ENCODE measurements around the gene FOXN3. TPM values are rescaled to one million over a fixed set of nuclear protein-coding genes. Genes with fewer than 3 reads are reported as not detected.

FOXN3 gene
- total RNA-seq, 1 donor from 2014 or later: 106 TPM

GRCh38 chr14:89241934-89242651, 174.9 kb downstream of the FOXN3 start:
- H3K9me3 Mint-ChIP-seq: no peaks in the 10 kb centered on the region
- peak overlapping the region; percentile 3 for H3K27ac Mint-ChIP-seq
- ATAC-seq (ENCODE audit: low read depth): no peak
- peak overlapping the region; percentile 4 for H3K4me3 Mint-ChIP-seq
- no peak for DNase-seq
- ChIA-PET POLR2A (interaction anchor here (1.1 to 1.8 kb wide), 2 partner anchors 60 to 62 kb away, joined by 3 to 4 read pairs; no protein-coding TSS in a partner anchor), CTCF (interaction anchor here (0.6 to 1.9 kb wide), 7 partner anchors 11 to 524 kb away, joined by 3 to 10 read pairs (median 5); no protein-coding TSS in a partner anchor)
- H3K36me3 Mint-ChIP-seq (ENCODE audit: low read depth): peaks cover 19% of the 10 kb centered on the region
- no peak for TF ChIP-seq CTCF (IDR thresholded peaks at IDR 0.05)
- no peaks in the 10 kb centered on the region for H3K27me3 Mint-ChIP-seq
- peaks cover 56% of the 10 kb centered on the region for H3K4me1 Mint-ChIP-seq
- intact Hi-C loops (cut with micrococcal nuclease): loop anchor here (1.0 kb wide), 2 partner anchors 176 to 525 kb away; no protein-coding TSS in a partner anchor

- ChIA-PET CTCF (interaction anchor here (0.8 to 1.7 kb wide), 4 partner anchors 64 to 525 kb away, joined by 3 to 5 read pairs (median 3); no protein-coding TSS in a partner anchor), POLR2A (interaction anchor here (0.9 to 1.8 kb wide), 2 partner anchors 63 to 189 kb away, joined by 3 to 4 read pairs; no protein-coding TSS in a partner anchor)
- Mint-ChIP-seq H3K4me3 (no peak overlapping the region), H3K4me1 (peaks cover 60% of the 10 kb centered on the region), H3K27ac (peak overlapping the region; percentile 46), H3K9me3 (no peaks in the 10 kb centered on the region), H3K36me3 (ENCODE audit: low read depth) (peaks cover 19% of the 10 kb centered on the region), H3K27me3 (no peaks in the 10 kb centered on the region)
- peak; percentile 60 for ATAC-seq (ENCODE audit: low read depth)
- TF ChIP-seq CTCF (IDR thresholded peaks at IDR 0.05): no peak
- no peak for DNase-seq
- intact Hi-C loops (cut with micrococcal nuclease): no loop called here
These were observed 175.8 kb downstream of the FOXN3 start for GRCh38 chr14:89241257-89241656.

GRCh38 chr14:89240414-89240813, 176.6 kb downstream of the FOXN3 start:
- peaks cover 58% of the 10 kb centered on the region for H3K4me1 Mint-ChIP-seq
- DNase-seq: no peak
- H3K4me3 Mint-ChIP-seq: no peak overlapping the region
- intact Hi-C loops (cut with micrococcal nuclease): no loop called here
- H3K27ac Mint-ChIP-seq: no peak overlapping the region
- ChIA-PET POLR2A (interaction anchor here (0.9 to 1.8 kb wide), 2 partner anchors 64 to 190 kb away, joined by 3 to 4 read pairs; no protein-coding TSS in a partner anchor), CTCF (interaction anchor here (0.8 kb wide), 1 partner anchor 67 kb away, joined by 3 read pairs; no protein-coding TSS in a partner anchor)
- no peaks in the 10 kb centered on the region for H3K9me3 Mint-ChIP-seq
- TF ChIP-seq CTCF (IDR thresholded peaks at IDR 0.05): no peak
- H3K36me3 Mint-ChIP-seq (ENCODE audit: low read depth): peaks cover 23% of the 10 kb centered on the region
- no peaks in the 10 kb centered on the region for H3K27me3 Mint-ChIP-seq
- ATAC-seq (ENCODE audit: low read depth): no peak

- TF ChIP-seq CTCF (IDR thresholded peaks at IDR 0.05): no peak
- Mint-ChIP-seq H3K27me3 (no peaks in the 10 kb centered on the region), H3K27ac (no peak overlapping the region), H3K9me3 (no peaks in the 10 kb centered on the region), H3K36me3 (ENCODE audit: low read depth) (peaks cover 26% of the 10 kb centered on the region), H3K4me3 (no peak overlapping the region), H3K4me1 (peaks cover 49% of the 10 kb centered on the region)
- DNase-seq: no peak
- ChIA-PET CTCF (no interaction called here), POLR2A (interaction anchor here (1.0 kb wide), 1 partner anchor 26 kb away, joined by 3 read pairs; no protein-coding TSS in a partner anchor)
- no peak for ATAC-seq (ENCODE audit: low read depth)
- intact Hi-C loops (cut with micrococcal nuclease): no loop called here
These were observed 178.0 kb downstream of the FOXN3 start for GRCh38 chr14:89239023-89239422.

- Mint-ChIP-seq H3K27me3 (no peaks in the 10 kb centered on the region), H3K4me1 (peaks cover 46% of the 10 kb centered on the region), H3K36me3 (ENCODE audit: low read depth) (peaks cover 26% of the 10 kb centered on the region), H3K4me3 (no peak overlapping the region), H3K27ac (no peak overlapping the region), H3K9me3 (no peaks in the 10 kb centered on the region)
- DNase-seq (no peak), ATAC-seq (ENCODE audit: low read depth) (no peak)
- no peak for TF ChIP-seq CTCF (IDR thresholded peaks at IDR 0.05)
- ChIA-PET CTCF (no interaction called here), POLR2A (no interaction called here)
- intact Hi-C loops (cut with micrococcal nuclease): no loop called here
These were observed 179.0 kb downstream of the FOXN3 start for GRCh38 chr14:89237921-89238529.

All from activated B cell treated with CpG ODN at 0.5 μM for 24 hours (primary cell).